ENCODE data around the gene FAM53B.

GRCh38 chr10:124748166-124748565 is 4.0 kb upstream of the FAM53B start:
- no peak for TF ChIP-seq CTCF (IDR thresholded peaks at IDR 0.05)
- TF ChIP-seq ZFX (IDR thresholded peaks at IDR 0.05; ENCODE audit: borderline replicate concordance), result no peak

Data from 22Rv1 (cell line).